HG03378 (cell line): ENCODE data around the gene DPEP2.
"Not testable (repeated sequence)": the region's sequence is repeated elsewhere in the genome, so short reads cannot be mapped to it uniquely, and the experiment has no call there.

Experiments
- ATAC-seq: cut with Tn5 transposase; IDR thresholded peaks from one replicate; pipeline ENCODE4 v1.9.1; 2021; ENCODE audit warnings: mild to moderate bottlenecking, moderate library complexity; ENCODE audit not compliant: unreplicated experiment

The DPEP2 gene, protein sequence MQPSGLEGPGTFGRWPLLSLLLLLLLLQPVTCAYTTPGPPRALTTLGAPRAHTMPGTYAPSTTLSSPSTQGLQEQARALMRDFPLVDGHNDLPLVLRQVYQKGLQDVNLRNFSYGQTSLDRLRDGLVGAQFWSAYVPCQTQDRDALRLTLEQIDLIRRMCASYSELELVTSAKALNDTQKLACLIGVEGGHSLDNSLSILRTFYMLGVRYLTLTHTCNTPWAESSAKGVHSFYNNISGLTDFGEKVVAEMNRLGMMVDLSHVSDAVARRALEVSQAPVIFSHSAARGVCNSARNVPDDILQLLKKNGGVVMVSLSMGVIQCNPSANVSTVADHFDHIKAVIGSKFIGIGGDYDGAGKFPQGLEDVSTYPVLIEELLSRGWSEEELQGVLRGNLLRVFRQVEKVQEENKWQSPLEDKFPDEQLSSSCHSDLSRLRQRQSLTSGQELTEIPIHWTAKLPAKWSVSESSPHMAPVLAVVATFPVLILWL

DNA sequence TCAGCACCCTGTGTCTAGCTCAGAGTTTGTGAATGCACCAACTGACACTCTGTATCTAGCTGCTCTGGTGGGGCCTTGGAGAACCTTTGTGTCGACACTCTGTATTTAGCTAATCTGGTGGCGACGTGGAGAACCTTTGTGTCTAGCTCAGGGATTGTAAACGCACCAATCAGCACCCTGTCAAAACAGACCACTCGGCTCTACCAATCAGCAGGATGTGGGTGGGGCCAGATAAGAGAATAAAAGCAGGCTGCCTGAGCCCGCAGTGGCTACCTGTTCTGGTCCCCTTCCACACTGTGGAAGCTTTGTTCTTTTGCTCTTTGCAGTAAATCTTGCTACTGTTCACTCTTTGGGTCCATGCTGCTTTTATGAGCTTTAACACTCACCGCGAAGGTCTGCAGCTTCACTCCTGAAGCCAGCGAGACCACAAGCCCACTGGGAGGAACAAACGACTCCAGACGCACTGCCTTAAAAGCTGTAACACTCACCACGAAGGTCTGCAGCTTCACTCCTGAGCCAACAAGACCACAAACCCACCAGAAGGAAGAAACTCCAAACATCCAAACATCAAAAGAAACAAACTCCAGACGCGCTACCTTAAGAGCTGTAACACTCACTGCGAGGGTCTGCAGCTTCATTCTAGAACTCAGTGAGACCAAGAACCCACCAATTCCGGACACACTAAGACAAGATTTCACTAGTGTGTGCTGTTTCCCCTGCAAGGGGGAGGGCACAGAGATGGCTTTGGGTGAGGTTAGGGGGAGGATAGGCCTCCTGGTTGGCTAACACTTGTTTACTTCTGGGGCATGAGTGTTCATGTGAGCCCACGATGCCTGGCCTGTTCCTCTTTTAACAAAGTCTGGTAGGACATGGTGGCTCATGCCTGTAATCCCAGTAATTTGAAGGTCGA, at the start of gene DPEP2:
Gene DPEP2 (minus strand): TSS at position 706 of the 910 bp plus-strand sequence. CDS start 6,272 bp downstream, outside the sequence.
- ATAC-seq, result not testable (repeated sequence)

DNA sequence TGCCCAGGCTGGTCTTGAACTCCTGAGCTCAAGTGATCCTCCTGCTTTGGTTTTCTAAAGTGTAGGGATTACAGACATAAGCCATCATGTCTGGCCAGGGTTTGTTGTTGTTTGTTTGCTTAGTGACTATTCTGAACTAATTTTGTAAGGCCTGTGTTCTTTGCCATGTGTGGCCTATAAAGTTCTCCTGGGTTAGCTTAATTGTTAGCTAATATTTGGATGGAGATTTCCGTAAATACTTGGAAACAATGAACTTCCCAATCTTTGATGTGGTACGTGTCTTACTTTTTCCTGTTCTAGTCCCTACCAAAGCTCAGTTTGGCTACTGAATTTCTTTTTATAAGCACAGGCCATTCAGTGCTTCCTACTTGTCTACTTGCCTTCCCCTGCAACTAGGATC, 48.7 kb upstream of the DPEP2 start:
- no peak for ATAC-seq

DNA sequence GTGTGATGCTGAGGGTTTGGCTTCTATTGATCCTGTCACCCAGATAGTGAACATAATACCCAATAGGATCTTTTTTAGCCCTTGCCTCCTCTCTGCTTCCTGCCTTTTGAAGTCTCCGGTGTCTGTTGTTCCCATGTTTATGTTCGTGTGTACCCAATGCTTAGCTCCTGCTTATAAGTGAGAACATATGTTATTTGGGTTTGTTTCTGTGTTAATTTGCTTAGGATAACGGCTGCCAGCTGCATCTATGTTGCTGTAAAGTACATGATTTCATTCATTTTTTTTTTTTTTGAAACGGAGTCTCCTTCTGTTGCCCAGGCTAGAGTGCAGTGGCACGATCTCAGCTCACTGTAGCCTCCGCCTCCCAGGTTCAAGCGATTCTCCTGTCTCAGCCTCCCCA, 46.8 kb upstream of the DPEP2 start:
- no peak for ATAC-seq

DNA sequence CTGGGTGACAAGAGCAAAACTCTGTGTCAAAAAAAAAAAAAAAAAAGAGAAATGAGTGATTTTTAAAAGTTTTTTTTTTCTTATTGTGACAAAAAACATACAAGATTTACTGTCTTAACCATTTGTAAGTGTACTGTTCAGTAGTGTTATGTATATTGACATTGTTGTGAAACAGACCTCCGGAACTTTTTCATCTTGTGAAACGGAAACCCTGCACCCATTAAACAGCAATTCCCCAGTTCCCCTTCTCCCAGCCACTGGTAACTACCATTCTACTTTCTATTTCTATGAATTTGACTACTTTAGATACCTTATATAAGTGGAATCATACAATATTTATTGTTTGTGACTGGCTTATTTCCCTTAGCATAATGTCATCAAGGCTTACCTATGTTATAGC, 42.5 kb upstream of the DPEP2 start:
- ATAC-seq, result no peak

DNA sequence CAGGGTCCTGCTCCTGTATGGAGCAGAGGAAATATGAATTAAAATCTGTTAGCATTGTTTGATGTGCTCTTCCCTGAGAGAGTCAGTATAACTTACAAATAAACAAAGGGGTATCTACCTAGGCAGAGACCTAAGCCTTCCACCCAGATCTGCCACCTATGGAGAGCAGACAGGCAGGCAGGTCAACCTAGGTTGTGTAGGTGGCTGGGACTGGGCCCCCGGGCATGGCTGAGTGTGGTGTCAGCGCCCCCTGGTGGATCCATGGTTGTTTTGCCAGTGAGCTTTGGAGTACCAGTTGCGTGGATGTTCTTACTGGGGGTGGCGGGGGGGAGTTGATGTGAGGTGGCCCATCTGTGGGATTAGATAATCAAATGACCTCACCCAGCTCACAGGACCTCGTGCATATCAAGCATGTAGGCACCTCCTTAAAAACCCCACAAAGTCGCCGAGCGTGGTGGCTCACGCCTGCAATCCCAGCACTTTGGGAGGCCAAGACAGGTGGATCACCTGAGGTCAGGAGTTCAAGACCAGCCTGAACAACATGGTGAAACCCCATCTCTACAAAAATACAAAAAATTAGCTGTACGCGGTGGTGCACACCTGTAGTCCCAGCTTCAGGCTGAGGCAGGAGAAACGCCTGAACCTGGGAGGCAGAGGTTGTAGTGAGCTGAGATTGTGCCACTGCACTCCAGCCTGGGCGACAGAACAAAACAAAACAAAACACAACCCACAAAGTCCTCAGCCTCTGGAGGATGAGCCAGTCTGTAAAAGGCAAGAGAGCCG, 41.4 kb upstream of the DPEP2 start:
- no peak for ATAC-seq

DNA sequence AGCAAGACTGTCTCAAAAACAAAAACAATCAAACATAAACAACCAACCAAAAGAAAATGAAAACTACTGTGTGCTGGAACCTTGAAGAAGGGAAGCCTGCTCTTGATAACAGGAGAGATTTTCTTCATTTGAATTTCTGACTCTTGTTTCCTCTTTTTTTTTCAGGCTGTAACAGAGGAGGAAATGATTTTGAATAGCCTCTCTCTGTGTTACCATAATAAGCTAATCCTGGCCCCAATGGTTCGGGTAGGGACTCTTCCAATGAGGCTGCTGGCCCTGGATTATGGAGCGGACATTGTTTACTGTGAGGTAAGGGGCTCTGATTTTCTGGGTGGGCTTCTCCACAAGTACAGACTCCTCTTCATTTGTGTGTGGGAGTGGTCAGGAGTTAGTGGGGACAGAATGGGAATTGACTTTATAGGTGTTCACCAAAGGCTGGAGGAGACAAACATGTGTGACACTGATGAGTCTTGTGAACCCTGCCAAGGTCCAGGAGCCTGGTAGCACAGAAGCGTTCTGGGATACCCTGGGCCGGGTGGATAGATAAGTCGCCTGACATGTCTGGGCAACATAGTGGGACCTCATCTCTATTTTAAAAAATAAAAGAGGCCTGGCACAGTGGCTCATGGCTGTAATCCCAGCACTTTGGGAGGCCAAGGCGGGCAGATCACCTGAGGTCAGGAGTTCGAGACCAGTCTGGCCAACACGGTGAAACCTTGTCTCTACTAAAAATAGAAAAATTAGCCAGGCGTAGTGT, 38.7 kb upstream of the DPEP2 start:
- ATAC-seq, result no peak

DNA sequence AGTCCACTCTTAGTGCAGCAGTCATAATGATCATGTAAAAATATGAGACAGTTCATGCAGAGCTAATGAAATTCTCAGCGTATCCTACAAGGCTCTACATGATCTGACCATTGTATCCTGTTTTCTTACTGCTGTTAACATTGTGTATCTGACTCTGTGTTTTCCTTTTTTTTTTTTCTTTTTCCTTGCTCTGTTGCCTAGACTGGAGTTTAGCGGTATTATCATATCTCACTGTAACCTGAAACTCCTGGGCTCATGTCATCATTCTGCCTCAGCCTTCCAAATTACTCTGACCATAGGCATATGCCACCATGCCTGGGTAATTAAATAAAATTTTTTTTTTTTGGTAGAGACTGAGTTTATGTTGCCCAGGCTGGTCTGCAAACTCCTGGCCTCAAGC, 35.9 kb upstream of the DPEP2 start:
- ATAC-seq, result no peak

DNA sequence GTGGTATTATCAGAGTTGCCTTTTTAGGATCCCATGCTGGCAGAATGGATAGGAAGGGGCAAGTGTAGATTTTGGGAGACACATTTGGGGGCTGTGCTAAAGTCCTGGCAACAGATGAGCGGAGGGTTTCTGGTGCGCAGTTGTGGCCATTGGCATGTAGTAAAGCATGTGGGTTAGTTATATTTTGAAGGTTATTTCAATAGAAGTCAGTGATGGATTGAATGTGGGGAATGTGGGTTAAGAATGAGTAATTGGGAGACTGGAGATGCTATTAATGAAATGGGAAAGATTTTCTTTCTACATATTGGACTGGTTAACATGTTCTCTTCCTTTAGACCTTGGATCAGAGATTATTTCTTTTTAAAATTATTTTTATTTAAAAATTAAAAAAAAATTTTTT, 33.8 kb upstream of the DPEP2 start:
- no peak for ATAC-seq

DNA sequence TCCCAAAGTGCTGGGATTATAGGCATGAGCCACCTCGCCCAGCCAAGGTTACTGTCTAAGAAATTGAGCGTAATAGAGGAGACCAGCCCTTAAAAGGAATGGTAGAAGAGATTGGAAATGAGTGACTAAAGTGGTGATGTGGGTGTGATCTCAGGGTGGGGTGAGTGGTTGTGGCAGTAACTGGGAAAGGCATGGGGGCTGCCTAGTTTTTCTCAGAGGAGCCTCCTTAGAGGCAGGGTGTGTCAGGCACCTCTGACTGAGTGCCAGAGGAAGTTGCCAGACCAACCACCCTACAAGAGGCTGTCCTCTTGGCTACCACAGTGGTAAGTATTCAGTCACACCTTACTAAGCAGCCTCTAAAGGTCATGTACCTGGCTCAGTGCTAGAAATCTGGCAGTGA, 32.7 kb upstream of the DPEP2 start:
- no peak for ATAC-seq

DNA sequence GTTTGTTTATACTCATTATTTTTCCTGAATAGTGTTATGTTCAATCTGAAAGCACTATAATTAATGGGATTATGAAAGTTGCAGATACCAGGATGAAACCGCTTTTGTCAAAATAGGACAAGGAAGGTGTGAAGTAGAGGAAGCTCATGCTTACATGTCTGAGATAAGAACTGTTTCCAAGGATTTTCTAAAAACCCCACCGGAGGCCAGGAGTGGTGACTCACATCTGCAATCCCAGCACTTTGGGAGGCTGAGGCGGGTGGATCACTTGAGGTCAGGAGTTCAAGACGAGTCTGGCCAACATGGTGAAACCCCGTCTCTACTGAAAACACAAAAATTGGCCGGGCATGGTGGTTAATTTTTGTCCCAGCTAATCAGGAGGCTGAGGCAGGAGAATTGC, 30.8 kb upstream of the DPEP2 start:
- not testable (repeated sequence) for ATAC-seq

DNA sequence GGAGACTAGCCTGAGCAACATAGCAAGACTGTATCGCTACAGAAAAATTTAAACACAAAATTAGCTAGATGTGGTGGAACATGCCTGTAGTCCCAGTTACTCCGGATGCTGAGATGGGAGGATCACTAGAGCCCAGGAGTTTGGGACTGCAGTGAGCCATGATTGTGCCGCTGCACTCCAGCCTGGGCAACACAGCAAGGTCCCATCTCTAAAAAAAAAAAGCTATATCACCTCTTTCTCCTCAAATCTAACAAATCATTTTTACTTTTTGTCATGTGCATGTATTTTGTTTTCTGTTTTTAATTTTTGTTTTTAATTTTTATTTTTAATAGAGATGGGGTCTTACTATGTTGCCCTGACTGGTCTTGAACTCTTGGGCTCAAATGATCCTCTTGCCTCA, 29.7 kb upstream of the DPEP2 start:
- no peak for ATAC-seq

DNA sequence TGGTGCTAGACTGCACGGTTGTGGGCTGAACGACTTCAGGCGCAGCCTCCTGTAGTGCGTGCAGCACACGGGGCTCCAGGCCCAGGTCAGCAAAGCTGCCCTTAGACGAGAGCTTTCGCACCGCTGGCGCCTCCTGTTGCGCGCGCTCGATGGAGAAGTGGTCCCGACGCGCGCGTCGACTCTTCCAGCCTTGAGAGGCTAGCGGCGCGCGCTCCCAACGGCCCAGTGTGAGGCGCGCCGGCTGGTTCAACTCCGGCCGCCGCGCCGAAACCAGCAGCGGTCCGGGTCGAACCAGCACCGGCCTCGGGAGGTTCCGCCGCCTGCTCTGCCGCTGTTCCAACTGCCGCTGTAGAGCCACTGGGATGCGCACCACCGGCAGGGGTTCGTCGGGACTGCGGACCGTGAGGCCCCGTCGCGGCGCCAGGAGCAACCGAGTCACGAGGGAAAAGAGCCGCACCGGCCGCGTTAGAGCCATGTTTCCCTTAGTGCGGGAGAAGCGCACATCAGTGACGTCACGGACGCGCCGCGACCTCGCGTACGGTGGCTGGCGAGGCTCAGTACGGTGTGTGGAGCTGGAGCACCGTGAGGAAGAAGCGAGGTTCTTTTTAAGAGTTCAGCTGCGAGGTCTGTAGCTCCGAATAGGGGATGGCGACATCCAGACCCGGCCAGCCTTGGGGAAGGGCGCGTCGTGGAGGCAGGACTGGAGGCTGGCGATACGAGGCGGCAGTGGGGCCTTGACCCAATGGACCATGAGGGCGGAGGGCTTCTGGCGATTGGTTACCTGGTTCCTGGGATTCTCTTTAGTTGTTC, 23.6 kb upstream of the DPEP2 start, which contains the start of the genes DDX28 and DUS2:
Gene DDX28 (minus strand): TSS at position 505 of the 810 bp plus-strand sequence. CDS start 30 bp downstream, at position 475.
Gene DUS2 (plus strand): TSS at position 557 of the 810 bp plus-strand sequence. CDS start 14,740 bp downstream, outside the sequence.
- peak; percentile 68 for ATAC-seq

DNA sequence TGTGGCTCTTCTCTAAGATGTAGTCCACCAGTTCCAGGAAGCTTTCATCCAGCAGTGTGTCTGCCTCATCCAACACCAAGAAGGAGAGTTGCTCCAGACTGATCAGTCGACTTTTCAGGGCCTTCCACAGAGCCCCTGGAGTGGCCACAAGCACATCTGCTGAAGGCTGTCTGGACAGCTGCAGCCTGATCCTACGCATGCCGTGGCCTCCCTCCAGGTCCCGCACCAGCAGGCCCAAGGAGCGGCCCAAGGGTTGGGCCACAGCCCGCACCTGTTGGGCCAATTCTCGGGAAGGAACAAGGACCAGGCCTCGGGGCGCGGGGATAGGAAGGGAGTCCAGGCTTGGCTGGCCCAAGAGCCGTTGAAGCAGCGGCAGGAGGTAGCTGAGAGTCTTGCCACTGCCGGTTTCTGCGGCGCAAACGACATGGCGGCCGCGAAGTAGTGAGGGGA, 23.0 kb upstream of the DPEP2 start:
- ATAC-seq, result no peak

DNA sequence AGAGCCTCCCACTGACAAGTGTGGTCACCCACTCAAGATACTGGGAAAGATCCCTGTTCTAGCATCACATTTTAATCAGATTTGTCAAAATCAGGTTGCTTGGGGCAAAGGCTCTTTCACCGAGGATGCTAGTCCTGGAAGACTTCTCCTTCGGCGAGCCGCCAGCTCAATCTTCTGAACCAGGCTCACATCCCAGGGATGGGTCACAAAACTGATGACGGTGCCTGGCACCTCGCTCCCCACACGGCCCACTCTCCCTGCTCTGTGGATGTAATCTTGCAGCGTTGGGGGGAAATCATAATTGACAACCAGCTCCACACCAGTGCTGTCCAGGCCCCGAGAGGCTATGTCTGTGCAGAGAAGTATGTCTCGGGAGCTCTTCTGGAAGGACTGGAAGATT, 22.2 kb upstream of the DPEP2 start:
- ATAC-seq, result no peak

DNA sequence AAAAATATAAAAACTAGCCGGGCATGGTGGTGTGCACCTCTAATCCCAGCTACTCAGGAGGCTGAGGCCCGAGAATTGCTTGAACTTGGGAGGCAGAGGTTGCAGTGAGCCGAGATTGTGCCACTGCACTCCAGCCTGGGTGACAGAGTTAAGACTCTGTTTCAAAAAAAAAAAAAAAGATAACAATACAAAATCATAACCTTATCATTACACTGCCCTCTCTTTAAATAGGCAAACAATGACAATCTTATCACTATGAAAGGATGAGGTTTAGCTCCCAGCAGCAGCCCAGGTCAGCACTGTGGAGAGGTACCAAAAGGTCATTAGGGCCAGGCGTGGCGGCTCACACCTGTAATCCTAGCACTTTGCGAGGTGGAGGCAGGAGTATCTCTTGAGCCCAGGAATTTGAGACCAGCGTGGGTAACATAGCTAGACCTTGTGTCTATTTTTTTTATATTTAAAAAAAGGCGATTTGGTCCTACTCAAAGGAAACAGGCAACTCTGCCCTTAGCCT, 19.9 kb upstream of the DPEP2 start:
- ATAC-seq, result no peak

DNA sequence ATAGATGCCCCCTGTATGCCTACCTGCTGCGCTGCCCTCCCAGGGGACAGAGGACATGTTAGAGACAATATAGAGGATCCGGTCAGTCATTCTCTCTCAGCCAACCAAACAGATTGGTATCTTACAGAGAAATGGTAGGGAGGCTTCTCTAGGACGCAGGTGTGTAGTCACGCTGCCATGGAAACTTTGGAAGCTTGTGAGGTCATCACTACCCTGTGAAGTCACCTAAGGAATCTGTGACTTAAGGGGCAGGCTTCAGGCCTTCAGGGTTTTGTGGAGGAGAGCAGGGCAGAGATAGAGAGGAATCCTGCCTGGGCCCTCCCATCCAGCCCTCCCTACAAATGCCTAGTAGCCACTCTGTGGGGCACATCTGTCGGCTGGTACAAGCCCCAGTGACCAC, 16.4 kb upstream of the DPEP2 start, which contains the start of gene DPEP2NB:
Gene DPEP2NB (minus strand): TSS at position 231 of the 400 bp plus-strand sequence. CDS start 141 bp downstream, at position 90.
- no peak for ATAC-seq

DNA sequence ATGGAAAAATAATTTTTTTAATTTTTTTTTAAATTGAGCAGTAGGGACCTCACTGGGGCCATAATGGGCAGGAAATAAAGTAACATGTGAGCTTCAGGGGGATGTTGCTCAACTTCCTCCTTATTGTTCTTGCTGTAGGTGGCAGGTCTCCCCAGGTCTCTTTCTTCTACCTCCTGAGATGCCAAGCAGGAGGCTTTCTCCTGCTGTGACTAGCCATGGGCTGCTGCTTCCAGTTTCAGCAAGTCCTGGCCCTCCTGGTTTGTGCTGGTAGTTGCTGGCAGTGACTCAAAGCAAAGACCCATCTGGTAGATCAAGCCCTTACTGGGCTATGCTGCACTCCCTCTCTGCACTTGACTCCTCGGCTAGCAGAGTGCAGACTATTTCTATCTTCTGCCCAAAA, 14.2 kb upstream of the DPEP2 start:
- no peak for ATAC-seq

DNA sequence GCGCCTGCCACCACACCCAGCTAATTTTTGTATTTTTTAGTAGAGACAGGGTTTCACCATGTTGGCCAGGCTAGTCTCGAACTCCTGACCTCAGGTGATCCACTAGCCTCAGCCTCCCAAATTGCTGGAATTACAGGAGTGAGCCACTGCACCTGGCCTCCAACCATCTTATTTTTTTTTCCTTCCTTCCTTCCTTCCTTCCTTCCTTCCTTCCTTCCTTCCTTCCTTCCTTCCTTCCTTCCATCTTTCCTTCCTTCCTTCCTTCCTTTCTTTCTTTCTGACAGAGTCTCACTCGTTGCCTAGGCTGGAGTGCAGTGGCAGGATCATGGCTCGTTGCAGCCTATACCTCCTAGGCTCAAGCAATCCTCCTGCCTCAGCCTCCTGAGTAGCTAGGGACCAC, 10.6 kb upstream of the DPEP2 start:
- ATAC-seq, result not testable (repeated sequence)
